GM18519 (cell line): ENCODE results near the gene TEAD4.

Experiments
- ATAC-seq: cut with Tn5 transposase; IDR thresholded peaks from one replicate; pipeline ENCODE4 v1.9.1; 2021; ENCODE audit warnings: mild to moderate bottlenecking, moderate library complexity; ENCODE audit not compliant: unreplicated experiment, low FRiP score

The TEAD4 gene

GRCh38 chr12:2999265-2999841 lies 40.2 kb downstream of the TEAD4 start:
- no peak for ATAC-seq

DNA sequence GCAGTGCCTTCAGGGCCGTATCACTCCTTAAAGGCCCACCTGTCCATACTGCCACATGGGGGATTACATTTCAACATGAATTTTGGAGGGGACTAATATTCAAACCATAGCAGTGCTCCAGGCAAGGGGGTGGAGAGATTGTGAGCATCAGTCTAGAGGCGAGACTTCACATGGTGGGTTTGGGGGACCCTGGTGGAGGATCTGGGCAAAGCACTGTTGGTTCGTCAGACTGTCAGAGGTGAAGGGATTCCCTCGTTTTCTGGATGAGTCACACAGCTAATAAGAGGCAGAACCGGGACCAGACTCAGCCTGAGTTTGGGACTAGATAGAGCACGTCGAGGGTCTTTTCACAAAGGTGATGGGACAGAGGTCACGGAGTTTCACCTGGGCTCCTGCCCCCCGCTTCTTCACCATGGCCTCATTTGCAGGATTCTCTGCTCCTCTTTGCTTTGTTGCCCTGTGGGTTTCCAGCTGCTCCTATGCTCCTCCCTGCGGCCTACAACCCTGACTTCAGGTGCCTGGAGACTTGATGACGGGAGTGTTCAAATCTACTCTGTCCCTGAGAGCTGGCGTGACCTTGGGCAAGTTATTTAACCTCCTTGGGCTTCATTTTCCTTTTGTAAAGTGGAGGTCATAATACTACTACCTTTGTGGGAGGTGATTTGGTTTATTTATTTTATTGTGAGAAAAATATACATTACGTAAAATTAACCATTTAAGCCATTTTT lies 41.5 kb downstream of the TEAD4 start:
- ATAC-seq, result no peak

DNA sequence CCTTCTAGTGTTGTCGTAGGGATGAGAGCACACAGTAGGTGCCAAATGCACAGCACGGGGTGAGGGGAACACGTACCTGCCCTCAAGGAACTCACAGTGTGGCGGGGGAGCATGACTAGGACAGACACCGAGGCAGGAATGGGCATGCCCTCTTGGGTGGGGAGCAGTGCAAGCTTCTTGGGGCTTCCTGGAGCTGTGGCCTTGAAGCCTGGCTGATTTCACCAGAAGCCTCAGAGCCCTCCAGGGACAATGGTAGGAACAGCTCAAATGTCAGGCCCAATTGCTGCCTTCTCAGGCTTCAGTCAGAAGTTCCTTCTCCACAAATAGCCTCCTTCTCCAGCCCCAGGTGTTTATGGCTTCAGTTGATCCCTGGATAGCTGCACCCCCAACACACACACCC lies 43.4 kb downstream of the TEAD4 start:
- no peak for ATAC-seq

- ATAC-seq, result no peak
Measured at GRCh38 chr12:3003357-3003992, 44.3 kb downstream of the TEAD4 start.

DNA sequence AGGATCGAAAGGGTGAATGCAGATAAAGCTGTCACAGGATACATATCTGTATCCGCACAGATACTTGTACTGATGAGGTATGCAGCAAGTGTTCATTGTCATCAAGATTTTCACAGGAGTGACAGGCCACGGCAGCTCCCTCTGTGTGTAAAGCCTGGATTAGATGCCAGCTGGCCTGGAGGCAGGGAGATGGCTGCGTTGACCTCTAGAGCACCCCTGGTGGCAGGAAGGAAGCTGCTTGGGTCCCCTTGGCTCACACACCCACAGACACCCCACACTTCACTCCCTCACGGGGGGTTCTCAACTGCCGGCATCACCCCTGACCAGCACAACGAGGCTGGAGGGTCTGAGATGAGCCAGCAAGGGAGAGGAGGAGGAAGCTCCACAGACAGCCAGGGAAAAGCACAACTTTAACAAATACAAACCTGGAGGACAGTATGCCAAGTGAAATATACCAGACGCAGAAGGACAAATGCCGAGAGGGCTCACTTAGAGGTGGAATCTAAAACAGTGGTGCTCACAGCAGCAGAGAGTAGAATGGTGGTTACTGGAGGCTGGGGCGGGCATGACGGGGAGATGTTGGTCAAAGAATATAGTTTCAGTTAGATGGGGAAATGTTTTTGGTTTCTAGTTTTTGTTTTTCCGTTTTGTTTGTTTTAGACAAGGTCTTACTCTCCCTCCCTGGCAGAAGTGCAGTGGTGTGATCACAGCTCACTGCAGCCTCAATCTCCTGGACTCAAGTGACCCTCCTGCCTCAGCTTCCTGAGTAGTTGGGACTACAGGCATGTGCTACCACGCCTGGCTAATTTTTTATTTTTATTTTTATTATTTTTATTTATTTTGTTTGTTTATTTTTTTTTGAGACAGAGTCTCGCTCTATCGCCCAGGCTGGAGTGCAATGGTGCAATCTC lies 45.7 kb downstream of the TEAD4 start:
- no peak for ATAC-seq

- no peak for ATAC-seq
Measured at GRCh38 chr12:3005736-3006135, 46.5 kb downstream of the TEAD4 start.

DNA sequence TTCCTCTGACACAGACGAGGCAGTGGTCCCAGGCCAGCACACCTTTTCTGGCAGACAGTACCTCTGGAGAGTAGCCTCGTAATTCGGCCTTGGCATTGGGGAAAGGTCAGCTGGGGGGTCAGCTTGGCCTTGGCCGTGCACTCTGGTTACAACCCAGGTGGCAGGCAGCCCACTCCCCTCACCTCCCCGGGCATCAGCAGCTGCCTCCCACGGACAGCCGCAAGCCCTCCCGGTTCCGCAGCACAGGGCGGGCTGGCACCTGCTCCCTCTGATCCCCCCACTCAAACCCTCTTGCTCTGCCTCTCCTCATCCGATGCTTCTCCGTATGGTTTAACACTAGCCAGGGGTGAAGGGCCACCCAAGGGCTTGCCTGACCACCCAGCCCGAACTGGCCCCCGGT lies 50.6 kb downstream of the TEAD4 start:
- ATAC-seq, result no peak

GRCh38 chr12:3010214-3010930 lies 51.2 kb downstream of the TEAD4 start:
- ATAC-seq, result no peak

GRCh38 chr12:3012786-3013185 lies 53.6 kb downstream of the TEAD4 start:
- ATAC-seq, result no peak

DNA sequence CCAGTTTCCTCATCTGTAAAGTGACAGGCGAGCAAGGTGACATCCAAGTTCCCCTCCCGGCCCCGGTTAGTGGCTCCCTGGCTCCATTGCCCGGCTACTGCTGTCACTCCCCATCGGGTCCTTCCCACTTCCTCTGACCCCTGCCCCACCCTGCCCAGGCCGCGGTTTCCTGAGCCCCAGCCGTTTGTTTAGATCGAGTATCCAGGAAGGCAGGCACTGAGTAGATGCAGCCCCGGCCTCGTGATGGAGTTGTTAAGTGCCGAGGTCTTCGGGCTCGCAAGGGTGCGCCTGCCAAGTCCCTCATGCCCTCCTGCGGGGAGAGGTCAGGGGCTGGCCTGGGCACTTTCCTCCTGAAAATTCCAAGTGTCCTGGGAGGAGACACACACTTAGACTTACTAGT lies 55.4 kb downstream of the TEAD4 start:
- no peak for ATAC-seq

GRCh38 chr12:3015356-3015755 lies 56.2 kb downstream of the TEAD4 start:
- no peak for ATAC-seq

- no peak for ATAC-seq
Measured at GRCh38 chr12:3016191-3016590, 57.0 kb downstream of the TEAD4 start.

- ATAC-seq, result no peak
Measured at GRCh38 chr12:3017281-3017680, 58.1 kb downstream of the TEAD4 start.

DNA sequence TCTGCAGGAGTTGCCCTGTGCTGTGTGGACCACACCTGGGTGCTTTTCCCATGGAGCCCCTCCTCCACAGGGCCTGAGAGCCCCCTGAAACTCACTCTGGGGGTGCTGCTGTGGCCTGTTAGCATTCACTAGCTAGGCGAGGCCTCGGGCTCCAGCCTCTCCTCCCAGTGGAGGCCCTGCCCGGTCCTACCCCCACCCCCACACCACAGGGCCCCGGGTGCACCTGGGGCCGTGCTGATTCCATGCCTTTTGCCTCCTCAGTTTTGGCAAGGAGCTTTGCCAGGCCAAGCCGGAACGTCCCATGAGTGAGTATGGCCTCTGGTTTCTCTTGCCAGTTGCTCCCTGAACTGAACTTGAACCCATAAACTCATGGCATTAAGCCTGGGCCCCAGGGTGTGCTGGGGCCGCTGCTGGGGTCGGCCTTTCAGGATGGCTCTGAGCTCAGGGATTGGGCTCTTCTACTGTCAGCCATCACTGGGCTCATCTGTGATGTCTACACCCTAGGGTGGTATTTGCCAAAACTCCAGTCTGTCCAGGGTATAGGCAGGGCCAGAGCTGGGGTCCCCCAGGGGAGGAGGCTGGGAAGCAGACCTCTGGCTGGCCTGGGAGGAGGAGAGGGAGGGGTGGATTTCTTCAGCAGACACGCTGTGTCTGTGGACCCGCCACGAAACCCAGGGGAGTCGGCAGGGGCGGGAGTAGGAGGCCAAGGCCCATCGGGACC lies 59.2 kb downstream of the TEAD4 start:
- no peak for ATAC-seq

GRCh38 chr12:3019005-3019680 lies 59.9 kb downstream of the TEAD4 start:
- no peak for ATAC-seq

DNA sequence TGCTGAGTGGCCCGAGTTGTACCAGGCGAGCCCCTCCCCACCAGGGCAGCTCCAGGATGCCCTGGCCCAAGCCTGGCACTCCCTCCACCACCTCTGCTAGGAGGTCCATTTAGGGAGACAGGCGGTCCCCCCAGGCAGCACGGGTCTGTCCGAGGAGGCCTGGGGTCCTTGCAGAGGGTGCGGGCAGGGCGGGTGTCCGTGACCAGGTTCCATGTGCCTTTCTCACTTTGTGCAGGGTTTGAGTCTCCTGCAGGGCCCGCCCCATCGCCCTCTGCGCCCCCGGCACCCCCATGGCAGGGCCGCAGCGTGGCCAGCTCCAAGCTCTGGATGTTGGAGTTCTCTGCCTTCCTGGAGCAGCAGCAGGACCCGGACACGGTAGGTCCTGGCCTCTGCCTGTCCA lies 61.2 kb downstream of the TEAD4 start:
- no peak for ATAC-seq

GRCh38 chr12:3020850-3021435 lies 61.7 kb downstream of the TEAD4 start:
- no peak for ATAC-seq

- ATAC-seq, result no peak
Measured at GRCh38 chr12:3022411-3022810, 63.2 kb downstream of the TEAD4 start.

DNA sequence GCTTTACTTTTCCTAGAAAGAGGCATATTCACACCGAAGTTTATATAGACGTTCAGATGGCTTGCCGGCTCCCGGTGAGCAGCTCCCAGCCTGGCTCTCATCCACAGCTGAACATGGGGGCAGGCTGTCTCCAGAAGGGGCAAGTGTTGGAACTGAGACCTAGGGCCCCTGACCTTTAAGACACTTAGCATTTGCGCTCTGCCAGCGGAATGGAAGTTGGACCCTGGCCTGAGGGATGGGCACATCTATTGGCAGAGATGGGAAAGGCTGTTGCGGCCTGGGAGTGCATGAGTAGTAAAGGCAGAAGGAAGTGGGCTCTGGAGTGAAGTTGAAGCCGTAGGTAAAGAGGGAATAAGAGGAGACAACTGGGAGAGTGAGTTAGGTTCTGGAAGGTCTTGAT lies 63.8 kb downstream of the TEAD4 start:
- ATAC-seq, result no peak
